ENCODE measurements around the gene SF3A1. TPM values are rescaled to one million over a fixed set of nuclear protein-coding genes. Genes with fewer than 3 reads are reported as not detected.

The SF3A1 gene
- total and polyA plus RNA-seq, 9 of the 15 experiments (the other 6 are each of a cell fraction or from before 2014, with no cell fraction given), result 6.7 to 228 (median 13.0) TPM

DNA sequence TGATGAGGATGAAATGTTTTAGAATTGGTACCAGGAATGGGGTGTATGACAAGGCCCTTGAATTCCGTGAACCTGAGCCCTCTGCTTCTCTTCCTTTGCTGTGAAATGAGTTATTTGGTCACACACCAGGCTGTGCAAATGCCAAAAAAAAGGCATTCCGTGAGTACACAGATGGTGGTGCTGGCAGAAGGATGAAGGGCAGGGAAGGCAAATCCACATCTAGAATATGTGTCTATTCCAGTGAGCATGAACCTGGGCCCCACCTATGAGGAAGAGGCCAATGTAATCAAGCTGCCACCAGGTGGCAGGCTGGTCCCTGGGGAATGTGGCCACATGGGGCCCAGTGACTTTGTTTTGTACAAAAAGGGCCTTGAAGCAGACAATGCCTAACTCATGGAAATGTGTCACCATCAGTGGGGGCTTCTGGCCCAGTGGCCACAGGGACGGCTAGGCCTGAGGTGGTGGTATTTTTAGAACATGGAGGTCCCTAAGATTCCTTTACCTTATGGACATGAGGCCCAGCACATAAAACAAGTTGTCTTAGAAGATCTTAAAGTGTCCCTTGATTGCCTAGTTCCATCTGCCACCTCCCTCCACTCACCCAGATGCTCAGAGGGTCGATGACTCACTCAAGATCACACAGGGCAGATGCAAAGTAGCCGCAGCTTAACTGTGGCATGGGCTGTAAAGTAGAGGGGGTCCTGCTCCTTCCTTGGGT, 34.4 kb upstream of the SF3A1 start (continued):
- TF ChIP-seq, protein P1, sequence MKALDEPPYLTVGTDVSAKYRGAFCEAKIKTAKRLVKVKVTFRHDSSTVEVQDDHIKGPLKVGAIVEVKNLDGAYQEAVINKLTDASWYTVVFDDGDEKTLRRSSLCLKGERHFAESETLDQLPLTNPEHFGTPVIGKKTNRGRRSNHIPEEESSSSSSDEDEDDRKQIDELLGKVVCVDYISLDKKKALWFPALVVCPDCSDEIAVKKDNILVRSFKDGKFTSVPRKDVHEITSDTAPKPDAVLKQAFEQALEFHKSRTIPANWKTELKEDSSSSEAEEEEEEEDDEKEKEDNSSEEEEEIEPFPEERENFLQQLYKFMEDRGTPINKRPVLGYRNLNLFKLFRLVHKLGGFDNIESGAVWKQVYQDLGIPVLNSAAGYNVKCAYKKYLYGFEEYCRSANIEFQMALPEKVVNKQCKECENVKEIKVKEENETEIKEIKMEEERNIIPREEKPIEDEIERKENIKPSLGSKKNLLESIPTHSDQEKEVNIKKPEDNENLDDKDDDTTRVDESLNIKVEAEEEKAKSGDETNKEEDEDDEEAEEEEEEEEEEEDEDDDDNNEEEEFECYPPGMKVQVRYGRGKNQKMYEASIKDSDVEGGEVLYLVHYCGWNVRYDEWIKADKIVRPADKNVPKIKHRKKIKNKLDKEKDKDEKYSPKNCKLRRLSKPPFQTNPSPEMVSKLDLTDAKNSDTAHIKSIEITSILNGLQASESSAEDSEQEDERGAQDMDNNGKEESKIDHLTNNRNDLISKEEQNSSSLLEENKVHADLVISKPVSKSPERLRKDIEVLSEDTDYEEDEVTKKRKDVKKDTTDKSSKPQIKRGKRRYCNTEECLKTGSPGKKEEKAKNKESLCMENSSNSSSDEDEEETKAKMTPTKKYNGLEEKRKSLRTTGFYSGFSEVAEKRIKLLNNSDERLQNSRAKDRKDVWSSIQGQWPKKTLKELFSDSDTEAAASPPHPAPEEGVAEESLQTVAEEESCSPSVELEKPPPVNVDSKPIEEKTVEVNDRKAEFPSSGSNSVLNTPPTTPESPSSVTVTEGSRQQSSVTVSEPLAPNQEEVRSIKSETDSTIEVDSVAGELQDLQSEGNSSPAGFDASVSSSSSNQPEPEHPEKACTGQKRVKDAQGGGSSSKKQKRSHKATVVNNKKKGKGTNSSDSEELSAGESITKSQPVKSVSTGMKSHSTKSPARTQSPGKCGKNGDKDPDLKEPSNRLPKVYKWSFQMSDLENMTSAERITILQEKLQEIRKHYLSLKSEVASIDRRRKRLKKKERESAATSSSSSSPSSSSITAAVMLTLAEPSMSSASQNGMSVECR (CRISPR knock-in tag; IDR thresholded peaks at IDR 0.05), result no peak
- TF ChIP-seq ZNF232 (CRISPR knock-in tag; IDR thresholded peaks at IDR 0.05) (no peak), ZBTB33 (CRISPR knock-in tag; IDR thresholded peaks at IDR 0.05) (peak; percentile 27; the same call in 1 of the 2 replicates), POLR2H (tag; IDR thresholded peaks at IDR 0.05; ENCODE audit: low read depth) (no peak), XRCC5 (IDR thresholded peaks at IDR 0.05; ENCODE audit: low read depth, low read length) (0 out of 2 replicates have a peak, but pooled peaks have one; percentile 64), RHOXF2B (CRISPR knock-in tag; conservative IDR thresholded peaks at IDR 0.05) (no peak), HNRNPLL (IDR thresholded peaks at IDR 0.05; ENCODE audit: low read depth, low read length, poor library complexity, severe bottlenecking) (no peak), SREBF1 (IDR thresholded peaks at IDR 0.05; ENCODE audit: borderline replicate concordance, low read depth, low read length) (no peak), ZNF134 (CRISPR knock-in tag; conservative IDR thresholded peaks at IDR 0.05) (no peak), ELK3 (CRISPR knock-in tag; IDR thresholded peaks at IDR 0.05) (no peak), NFIC (IDR thresholded peaks at IDR 0.05) (no peak), DACH1 (IDR thresholded peaks at IDR 0.05; ENCODE audit: partially characterized antibody) (no peak), ERF (CRISPR knock-in tag; IDR thresholded peaks at IDR 0.05) (no peak), ZBTB1 (CRISPR knock-in tag; IDR thresholded peaks at IDR 0.05; ENCODE audit: borderline replicate concordance, low read depth) (no peak), CBX5 (IDR thresholded peaks at IDR 0.05; ENCODE audit: borderline replicate concordance, low read depth) (no peak; the same call in 1 of the 2 replicates)
- TF ChIP-seq, protein P2, sequence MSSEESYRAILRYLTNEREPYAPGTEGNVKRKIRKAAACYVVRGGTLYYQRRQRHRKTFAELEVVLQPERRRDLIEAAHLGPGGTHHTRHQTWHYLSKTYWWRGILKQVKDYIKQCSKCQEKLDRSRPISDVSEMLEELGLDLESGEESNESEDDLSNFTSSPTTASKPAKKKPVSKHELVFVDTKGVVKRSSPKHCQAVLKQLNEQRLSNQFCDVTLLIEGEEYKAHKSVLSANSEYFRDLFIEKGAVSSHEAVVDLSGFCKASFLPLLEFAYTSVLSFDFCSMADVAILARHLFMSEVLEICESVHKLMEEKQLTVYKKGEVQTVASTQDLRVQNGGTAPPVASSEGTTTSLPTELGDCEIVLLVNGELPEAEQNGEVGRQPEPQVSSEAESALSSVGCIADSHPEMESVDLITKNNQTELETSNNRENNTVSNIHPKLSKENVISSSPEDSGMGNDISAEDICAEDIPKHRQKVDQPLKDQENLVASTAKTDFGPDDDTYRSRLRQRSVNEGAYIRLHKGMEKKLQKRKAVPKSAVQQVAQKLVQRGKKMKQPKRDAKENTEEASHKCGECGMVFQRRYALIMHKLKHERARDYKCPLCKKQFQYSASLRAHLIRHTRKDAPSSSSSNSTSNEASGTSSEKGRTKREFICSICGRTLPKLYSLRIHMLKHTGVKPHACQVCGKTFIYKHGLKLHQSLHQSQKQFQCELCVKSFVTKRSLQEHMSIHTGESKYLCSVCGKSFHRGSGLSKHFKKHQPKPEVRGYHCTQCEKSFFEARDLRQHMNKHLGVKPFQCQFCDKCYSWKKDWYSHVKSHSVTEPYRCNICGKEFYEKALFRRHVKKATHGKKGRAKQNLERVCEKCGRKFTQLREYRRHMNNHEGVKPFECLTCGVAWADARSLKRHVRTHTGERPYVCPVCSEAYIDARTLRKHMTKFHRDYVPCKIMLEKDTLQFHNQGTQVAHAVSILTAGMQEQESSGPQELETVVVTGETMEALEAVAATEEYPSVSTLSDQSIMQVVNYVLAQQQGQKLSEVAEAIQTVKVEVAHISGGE (CRISPR knock-in tag; IDR thresholded peaks at IDR 0.05), result no peak

Measured in K562 (cell line).